Measurements from ENCODE around the gene NUDT19.
"Not testable (repeated sequence)": the region's sequence is repeated elsewhere in the genome, so short reads cannot be mapped to it uniquely, and the experiment has no call there.

NUDT19 gene

GRCh38 chr19:32700129-32700528 lies 8.5 kb downstream of the NUDT19 start:
- peaks cover 92% of the 10 kb centered on the region for H3K79me2 ChIP-seq (ENCODE audit: insufficient read depth, low read length)

DNA sequence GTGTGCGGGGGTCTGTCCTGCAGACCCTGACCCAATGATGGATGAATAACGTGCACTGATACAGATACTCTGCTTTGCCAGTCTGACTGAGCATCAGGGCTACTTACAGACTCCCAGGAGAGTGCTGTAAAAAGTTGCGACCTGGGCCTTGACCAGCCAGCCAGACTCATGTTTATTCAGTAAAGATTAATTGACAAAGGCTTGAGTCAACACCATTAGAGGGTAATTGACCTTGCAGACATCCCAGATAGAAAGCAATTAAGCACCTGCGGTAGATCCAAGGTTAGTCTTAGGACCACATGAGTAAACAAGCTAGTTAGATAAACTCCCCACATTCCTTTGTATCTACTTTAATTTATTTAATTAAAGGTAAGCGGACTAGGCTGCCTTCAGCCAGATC lies 10.4 kb downstream of the NUDT19 start:
- Histone ChIP-seq H2AFZ (ENCODE audit: low read length) (no peak overlapping the region), H4K20me1 (ENCODE audit: insufficient read depth, low read length, poor library complexity, severe bottlenecking) (peaks cover 27% of the 10 kb centered on the region), H3K36me3 (ENCODE audit: insufficient read depth, low read length) (peaks cover 39% of the 10 kb centered on the region), H3F3A (ENCODE audit: low read depth) (no peaks in the 10 kb centered on the region), H3K27me3 (ENCODE audit: insufficient read depth, low read length, poor library complexity, severe bottlenecking) (no peaks in the 10 kb centered on the region), H3K9me3 (ENCODE audit: insufficient read depth, low read depth, low read length) (peaks cover 15% of the 10 kb centered on the region), H3K4me3 (ENCODE audit: low read length, poor library complexity, severe bottlenecking) (no peak overlapping the region), H3K4me2 (ENCODE audit: low read depth, low read length, poor library complexity, severe bottlenecking) (no peak overlapping the region), H3K9me2 (replicated peaks; ENCODE audit: low read depth, low read length) (no peaks in the 10 kb centered on the region), H3K4me1 (ENCODE audit: insufficient read depth, low read length, poor library complexity, severe bottlenecking) (peaks cover 11% of the 10 kb centered on the region), H3K79me2 (ENCODE audit: insufficient read depth, low read length) (peaks cover 92% of the 10 kb centered on the region), H3K9ac (ENCODE audit: low read depth, low read length, poor library complexity, severe bottlenecking) (no peak overlapping the region)
- TF ChIP-seq, protein P1, sequence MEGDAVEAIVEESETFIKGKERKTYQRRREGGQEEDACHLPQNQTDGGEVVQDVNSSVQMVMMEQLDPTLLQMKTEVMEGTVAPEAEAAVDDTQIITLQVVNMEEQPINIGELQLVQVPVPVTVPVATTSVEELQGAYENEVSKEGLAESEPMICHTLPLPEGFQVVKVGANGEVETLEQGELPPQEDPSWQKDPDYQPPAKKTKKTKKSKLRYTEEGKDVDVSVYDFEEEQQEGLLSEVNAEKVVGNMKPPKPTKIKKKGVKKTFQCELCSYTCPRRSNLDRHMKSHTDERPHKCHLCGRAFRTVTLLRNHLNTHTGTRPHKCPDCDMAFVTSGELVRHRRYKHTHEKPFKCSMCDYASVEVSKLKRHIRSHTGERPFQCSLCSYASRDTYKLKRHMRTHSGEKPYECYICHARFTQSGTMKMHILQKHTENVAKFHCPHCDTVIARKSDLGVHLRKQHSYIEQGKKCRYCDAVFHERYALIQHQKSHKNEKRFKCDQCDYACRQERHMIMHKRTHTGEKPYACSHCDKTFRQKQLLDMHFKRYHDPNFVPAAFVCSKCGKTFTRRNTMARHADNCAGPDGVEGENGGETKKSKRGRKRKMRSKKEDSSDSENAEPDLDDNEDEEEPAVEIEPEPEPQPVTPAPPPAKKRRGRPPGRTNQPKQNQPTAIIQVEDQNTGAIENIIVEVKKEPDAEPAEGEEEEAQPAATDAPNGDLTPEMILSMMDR (conservative IDR thresholded peaks at IDR 0.05; ENCODE audit: low read length) = no peak
- no peak for TF ChIP-seq EZH2phosphoT487 (IDR thresholded peaks at IDR 0.05; ENCODE audit: borderline replicate concordance)

More at GRCh38 chr19:32700129-32700528, 8.5 kb downstream of the NUDT19 start:
- H3F3A ChIP-seq (ENCODE audit: low read depth); H3K9ac ChIP-seq (ENCODE audit: low read depth, low read length, poor library complexity, severe bottlenecking); H3K27me3 ChIP-seq (ENCODE audit: insufficient read depth, low read length, poor library complexity, severe bottlenecking); H2AFZ ChIP-seq (ENCODE audit: low read length); H3K4me2 ChIP-seq (ENCODE audit: low read depth, low read length, poor library complexity, severe bottlenecking); H3K9me2 ChIP-seq (replicated peaks; ENCODE audit: low read depth, low read length); H3K4me3 ChIP-seq (ENCODE audit: low read length, poor library complexity, severe bottlenecking): not testable (repeated sequence)
- H3K4me1 ChIP-seq (ENCODE audit: insufficient read depth, low read length, poor library complexity, severe bottlenecking) = peaks cover 24% of the 10 kb centered on the region
- H3K9me3 ChIP-seq (ENCODE audit: insufficient read depth, low read depth, low read length) = peaks cover 15% of the 10 kb centered on the region
- H3K36me3 ChIP-seq (ENCODE audit: insufficient read depth, low read length) = peaks cover 29% of the 10 kb centered on the region
- peaks cover 45% of the 10 kb centered on the region for H4K20me1 ChIP-seq (ENCODE audit: insufficient read depth, low read length, poor library complexity, severe bottlenecking)

DNA sequence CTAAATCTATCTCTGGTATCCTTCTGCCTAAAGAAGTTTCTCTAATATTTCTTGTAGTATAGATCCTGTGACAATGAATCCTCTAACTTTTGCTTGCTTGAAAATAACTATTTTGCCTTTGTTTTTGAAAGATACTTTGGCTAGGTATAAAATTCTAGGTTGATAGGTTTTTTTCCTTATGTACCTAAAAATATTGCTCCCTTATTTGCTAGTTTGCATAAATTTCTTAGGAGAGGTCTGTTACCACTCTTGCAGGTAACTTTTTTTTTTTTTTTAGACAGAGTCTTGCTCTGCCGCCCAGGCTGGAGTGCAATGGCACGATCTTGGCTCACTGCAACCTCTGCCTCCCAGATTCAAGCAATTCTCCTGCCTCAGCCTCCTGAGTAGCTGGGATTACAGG lies 12.4 kb downstream of the NUDT19 start:
- peaks cover 37% of the 10 kb centered on the region for H3K36me3 ChIP-seq (ENCODE audit: insufficient read depth, low read length)
- H2AFZ ChIP-seq (ENCODE audit: low read length); H3K4me2 ChIP-seq (ENCODE audit: low read depth, low read length, poor library complexity, severe bottlenecking); H3F3A ChIP-seq (ENCODE audit: low read depth); H3K4me3 ChIP-seq (ENCODE audit: low read length, poor library complexity, severe bottlenecking); H3K27me3 ChIP-seq (ENCODE audit: insufficient read depth, low read length, poor library complexity, severe bottlenecking); H3K9ac ChIP-seq (ENCODE audit: low read depth, low read length, poor library complexity, severe bottlenecking); H3K9me2 ChIP-seq (replicated peaks; ENCODE audit: low read depth, low read length): not testable (repeated sequence)
- peaks cover 15% of the 10 kb centered on the region for H3K9me3 ChIP-seq (ENCODE audit: insufficient read depth, low read depth, low read length)
- H3K4me1 ChIP-seq (ENCODE audit: insufficient read depth, low read length, poor library complexity, severe bottlenecking) = peaks cover 13% of the 10 kb centered on the region
- H4K20me1 ChIP-seq (ENCODE audit: insufficient read depth, low read length, poor library complexity, severe bottlenecking) = peaks cover 11% of the 10 kb centered on the region
- peaks cover 80% of the 10 kb centered on the region for H3K79me2 ChIP-seq (ENCODE audit: insufficient read depth, low read length)

DNA sequence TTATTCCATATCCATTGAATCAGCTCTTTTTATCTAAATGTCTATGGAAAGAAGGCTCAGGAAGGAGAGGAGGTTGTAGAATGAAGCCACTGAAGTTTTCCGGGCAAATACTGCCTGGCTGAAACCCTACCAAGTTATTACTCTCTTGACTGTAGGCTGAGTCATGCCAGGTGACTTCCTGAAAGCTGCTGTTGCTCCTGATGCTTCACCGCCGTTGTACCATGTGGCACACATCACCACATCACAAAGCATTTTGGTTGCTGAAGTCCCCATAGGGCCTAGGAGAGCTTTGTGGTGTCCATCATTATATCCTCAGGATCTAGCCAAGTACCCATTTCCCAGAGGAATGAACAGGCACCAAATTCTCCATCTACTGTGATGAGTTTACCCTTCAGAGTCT lies 16.8 kb downstream of the NUDT19 start:
- no peak overlapping the region for H3K4me3 ChIP-seq (ENCODE audit: low read length, poor library complexity, severe bottlenecking)
- peaks cover 42% of the 10 kb centered on the region for H3K79me2 ChIP-seq (ENCODE audit: insufficient read depth, low read length)
- no peaks in the 10 kb centered on the region for H3K9me2 ChIP-seq (replicated peaks; ENCODE audit: low read depth, low read length)
- no peaks in the 10 kb centered on the region for H3F3A ChIP-seq (ENCODE audit: low read depth)
- H3K27me3 ChIP-seq (ENCODE audit: insufficient read depth, low read length, poor library complexity, severe bottlenecking) = no peaks in the 10 kb centered on the region
- TF ChIP-seq, protein P1 (conservative IDR thresholded peaks at IDR 0.05; ENCODE audit: low read length) = no peak
- no peak for TF ChIP-seq EZH2phosphoT487 (IDR thresholded peaks at IDR 0.05; ENCODE audit: borderline replicate concordance)
- no peak overlapping the region for H3K9ac ChIP-seq (ENCODE audit: low read depth, low read length, poor library complexity, severe bottlenecking)
- H3K4me1 ChIP-seq (ENCODE audit: insufficient read depth, low read length, poor library complexity, severe bottlenecking) = peaks cover 8% of the 10 kb centered on the region
- H4K20me1 ChIP-seq (ENCODE audit: insufficient read depth, low read length, poor library complexity, severe bottlenecking) = no peaks in the 10 kb centered on the region
- H2AFZ ChIP-seq (ENCODE audit: low read length) = no peak overlapping the region
- H3K9me3 ChIP-seq (ENCODE audit: insufficient read depth, low read depth, low read length) = peaks cover 7% of the 10 kb centered on the region; the same call in 1 of the 2 replicates
- no peak overlapping the region for H3K4me2 ChIP-seq (ENCODE audit: low read depth, low read length, poor library complexity, severe bottlenecking)
- peaks cover 50% of the 10 kb centered on the region for H3K36me3 ChIP-seq (ENCODE audit: insufficient read depth, low read length)
